Activated gamma-delta T cell treated with anti-CD3 and anti-CD28 coated beads, Interleukin-2, amount 50 U/mL, for 16 hours (primary cell): ENCODE data around the gene HS3ST5.
"Not testable (repeated sequence)": the region's sequence is repeated elsewhere in the genome, so short reads cannot be mapped to it uniquely, and the experiment has no call there.

ENCODE experiments used
- DNase-seq: peaks from one replicate; pipeline ENCODE4 v3.0.0-alpha.2; 2020; ENCODE audit warnings: low read depth

HS3ST5 gene

DNA sequence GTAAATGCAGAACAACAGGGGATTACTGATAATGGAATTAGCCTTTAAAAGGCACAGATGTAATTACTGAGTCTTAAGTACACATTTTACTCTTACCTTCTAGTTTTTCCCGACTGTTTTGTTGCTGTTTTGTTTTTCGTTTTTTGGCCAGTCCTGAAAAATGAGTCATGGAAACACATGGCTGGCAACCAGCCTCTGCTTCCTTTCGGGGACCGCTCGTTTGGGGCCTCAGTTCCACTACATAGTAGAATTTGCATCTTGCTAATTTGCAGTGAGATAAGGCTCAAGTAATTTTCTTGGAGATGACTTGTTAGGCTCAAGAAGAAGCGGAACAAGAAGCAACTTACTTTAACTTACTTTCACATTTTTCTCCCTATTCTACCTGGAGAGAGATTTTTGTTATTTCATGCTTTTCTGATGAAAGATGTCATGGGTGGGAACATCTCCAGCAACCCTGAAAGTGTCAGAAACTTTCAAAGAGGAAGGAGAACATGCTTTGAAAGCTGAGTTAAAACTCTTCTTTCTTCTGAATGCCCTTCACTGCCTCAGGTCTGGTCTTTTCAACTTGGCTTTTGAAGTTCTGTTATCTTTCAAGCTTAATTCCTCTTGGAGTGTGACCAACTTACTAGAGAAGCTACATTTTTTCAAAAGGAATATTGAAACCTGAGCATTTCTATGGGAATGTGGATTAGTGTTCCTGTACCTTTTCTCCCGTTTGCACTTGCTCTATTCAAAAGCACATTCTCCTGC lies 300.4 kb downstream of the HS3ST5 start:
- DNase-seq, result no peak

DNA sequence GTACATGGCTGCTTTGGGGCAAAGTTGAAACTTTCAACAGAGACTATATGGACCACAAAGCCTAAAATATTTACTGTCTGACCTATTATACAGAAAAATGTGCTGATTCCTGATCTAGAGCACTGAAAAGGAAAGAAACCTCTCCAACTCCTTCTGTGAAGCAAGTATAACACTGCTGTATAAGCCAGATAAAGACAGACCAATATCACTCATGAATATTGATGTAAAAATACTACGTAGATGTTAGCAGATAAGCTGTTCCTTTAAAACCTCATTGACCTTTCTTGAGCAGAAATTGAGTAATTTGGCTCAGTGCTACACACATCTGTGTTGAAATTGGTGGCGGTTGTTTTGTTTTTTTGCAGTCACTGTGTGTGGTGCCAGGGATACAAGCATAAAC lies 302.0 kb downstream of the HS3ST5 start:
- DNase-seq, result no peak

DNA sequence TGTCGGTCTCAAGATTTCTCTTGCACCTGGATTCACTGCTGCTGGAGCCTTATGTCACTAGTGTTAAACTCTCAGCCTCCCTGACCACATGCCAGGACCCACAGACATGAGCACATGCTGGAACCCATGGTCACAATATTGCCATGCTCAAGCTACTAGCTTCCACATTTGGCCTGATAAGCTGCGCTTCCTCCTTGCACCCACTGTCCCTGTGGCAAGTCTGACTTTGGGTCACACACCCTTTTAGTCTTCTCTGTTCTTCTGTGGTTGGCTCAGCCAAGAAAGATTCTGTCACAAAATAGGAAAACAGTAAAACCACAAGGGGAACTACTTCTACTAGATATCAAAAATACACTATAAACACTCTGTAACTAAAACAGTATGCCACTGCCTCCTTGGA lies 303.0 kb downstream of the HS3ST5 start:
- no peak for DNase-seq

DNA sequence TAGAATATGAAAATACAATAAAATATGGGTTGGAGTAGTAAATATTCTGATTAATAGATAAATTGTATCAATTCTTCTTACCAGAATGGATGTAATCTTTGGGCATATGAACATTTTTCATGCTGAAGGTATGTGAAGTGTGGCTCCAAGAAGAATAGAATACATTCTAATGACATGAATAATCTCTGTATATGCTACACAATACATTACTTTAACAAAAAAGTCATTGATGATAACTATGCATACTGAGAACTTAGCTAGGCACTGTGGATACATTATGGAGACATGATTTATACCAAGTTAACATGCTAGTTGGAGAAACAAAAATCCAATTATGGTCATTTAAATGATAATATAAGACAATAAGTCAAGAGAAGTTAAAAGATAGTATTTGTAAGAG lies 309.2 kb downstream of the HS3ST5 start:
- DNase-seq, result no peak

DNA sequence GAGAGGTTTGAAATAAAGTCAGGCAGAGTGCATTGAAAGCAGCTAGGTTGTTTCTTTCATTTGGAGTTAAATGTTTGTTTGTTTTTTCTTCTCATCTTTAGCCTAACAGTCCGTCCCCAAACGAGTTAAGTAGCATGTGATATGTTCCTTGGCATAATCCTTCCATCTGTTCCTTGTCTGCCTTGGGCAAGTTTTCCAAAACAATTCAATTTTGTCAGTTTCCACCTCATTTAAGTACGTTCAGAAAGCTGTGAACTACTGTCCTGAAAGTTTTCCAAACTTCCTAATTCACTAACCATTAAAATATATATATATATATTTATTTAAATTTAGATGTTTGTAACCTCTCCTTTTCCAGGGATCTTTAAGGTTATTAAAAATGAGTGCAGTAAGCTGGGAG lies 310.1 kb downstream of the HS3ST5 start:
- no peak for DNase-seq

DNA sequence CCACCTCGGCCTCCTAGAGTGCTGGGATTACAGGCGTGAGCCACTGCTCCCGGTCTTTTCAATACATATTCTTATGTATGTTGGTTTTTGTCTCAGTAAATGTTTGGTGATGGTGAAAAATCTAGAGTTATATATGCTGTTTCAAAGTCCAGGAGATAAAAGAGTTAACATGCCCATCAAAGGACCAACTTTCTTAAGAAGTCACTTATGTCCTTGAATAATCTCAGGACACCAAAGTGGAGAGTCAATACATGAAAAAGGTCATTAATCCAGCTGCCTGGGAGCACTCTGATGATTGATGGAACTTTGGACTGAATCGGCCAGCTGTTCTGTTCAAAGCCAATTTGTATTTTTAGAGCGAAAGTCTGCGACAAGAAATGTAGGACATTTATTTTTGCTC lies 312.1 kb downstream of the HS3ST5 start:
- DNase-seq, result no peak

DNA sequence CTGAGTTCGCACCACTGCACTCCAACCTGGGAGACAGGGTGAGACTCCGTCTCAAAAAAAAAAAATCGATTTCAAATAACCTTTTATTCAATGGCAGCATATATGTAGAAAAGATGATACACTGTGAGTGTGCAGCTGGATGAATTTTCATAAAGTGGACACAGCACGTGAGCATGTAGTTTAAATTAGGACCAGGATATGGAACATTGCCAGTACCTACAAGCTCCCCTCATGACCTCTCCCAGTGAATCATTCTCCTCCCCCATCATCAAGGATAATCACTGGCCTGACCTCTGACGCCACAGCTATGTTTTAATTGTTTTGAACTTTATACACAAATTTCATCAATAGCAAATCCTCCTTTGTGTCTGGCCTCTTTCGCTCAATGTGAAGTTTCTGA lies 318.1 kb downstream of the HS3ST5 start:
- DNase-seq, result no peak

DNA sequence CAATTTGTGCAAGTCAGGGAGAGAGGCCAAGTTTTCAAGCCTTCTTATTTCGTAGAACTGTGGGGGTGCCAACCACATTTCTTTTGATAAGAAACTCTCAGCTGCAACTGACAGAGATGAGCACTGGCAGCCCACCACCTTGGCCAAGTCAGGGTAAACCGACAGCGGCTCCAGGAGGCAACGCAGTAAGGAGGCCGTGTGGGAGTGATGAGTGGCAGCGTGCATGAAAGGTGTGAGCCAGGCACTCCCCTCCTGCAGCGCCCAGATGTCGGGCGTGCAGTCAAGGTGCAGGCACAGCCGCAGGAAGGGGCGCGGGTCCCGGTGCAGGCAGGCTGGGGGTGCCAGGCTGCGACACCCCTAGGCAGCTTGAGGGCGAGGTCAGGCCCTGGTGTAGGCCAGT lies 322.6 kb downstream of the HS3ST5 start:
- DNase-seq, result no peak

DNA sequence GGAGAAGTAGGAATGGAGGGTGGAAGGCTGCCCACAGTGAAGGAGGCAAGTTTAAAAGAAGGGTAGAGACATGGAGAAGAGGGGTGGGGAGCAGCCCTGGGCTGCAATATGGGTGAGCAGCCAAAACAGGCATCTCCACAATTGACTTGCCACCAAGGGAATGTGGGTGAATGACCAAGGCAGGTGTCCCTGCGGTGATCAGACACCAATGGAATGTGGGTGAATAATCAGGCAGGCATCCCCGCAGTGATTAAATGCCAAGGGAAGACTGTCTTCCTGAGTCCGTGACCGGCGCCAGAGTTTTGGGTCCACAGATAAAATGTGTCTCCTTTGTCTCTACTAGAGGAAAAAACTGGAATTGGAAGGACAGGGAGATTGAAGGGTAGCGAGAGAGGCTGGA lies 325.7 kb downstream of the HS3ST5 start:
- DNase-seq, result not testable (repeated sequence)

DNA sequence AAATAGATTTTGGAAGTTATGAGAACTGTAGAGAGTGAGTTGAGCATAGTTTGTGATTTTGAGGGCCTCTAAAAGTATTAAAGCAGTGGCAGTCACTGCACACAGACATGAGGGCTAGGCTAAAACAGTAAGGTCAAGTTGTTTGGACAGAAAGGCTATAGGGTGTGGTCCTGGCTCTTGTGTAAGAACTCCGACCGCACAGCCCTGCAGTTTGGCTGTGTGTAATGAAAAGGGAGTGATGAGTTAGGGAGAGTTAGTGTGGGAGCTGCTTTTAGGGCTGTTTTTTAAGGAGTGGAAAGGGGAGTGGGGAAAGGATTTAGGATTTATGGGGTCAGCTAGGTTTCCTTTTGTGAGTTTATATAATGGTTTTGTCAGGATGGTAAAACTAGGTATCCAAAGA lies 328.7 kb downstream of the HS3ST5 start:
- not testable (repeated sequence) for DNase-seq

DNA sequence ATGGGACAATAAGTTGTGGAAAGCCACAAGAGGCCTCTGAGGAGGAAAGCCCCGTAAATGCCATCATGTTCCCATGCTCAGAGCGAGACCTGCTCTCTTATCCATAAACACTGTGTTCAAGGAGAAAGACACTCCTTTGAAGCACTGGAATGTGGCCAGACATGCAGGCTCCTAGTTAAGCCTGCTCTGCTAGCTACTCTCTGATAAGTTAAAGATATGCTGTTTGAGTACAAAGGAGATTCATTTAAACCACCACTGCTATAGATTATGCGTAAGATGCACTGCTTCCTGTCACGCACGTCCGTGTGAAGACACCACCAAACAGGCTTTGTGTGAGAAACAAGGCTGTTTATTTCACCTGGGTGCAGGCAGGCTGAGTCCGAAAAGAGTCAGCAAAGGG lies 331.3 kb downstream of the HS3ST5 start:
- not testable (repeated sequence) for DNase-seq

DNA sequence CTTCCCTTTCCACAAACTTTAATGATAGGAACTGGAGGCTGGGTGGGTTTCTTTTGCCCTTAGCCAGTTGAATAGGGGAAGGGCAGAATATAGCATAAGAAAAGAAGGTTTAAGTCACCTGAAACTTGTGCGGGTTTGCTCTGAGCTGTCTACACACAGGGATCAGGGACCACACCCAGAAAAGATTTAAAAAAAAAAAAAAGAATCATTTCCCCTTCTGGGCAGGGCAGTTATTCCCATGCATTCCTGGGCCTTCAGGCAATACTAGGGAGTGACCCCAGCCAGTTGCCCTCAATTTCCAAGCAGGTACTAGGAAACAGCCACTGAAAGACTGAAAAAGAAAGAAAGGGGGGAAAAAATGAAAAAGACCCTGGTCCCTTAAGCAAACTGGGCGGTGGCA lies 332.3 kb downstream of the HS3ST5 start:
- no peak for DNase-seq

DNA sequence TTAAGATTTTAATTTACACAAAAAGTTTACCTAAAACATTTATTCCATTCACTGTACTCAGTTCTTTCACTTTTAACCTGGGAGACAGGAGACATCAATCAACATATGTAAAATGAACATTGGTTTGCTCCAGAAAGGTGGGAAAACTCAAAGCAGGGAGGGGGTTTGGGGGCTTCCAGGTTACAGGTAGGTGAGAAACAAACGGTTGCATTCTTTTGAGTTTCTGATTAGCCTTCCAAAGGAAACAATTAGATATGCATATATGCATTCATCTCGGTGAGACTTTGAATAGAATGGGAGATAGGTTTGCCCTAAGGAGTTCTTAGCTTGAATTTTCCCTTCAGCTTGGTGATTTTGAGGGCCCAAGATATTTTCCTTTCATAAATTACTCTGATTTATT lies 333.6 kb downstream of the HS3ST5 start:
- DNase-seq, result no peak

DNA sequence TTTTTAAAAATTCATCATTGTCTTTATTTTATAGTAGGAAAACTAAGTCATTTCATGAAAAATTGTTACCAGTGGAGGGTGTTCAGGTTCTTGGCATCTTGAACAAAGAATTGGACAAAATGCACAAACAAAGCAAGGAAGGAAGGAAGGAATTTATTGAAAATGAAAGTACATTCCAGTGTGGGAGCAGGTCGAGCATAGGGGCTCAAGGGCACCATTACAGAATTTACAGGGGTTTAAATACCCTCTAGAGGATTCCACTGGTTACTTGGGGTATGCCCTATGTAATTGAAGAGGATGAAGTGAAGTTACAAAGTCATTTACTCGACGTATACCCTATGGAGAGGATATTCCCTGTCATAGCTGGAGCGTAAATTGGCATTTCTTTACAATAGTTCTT lies 334.5 kb downstream of the HS3ST5 start:
- no peak for DNase-seq

DNA sequence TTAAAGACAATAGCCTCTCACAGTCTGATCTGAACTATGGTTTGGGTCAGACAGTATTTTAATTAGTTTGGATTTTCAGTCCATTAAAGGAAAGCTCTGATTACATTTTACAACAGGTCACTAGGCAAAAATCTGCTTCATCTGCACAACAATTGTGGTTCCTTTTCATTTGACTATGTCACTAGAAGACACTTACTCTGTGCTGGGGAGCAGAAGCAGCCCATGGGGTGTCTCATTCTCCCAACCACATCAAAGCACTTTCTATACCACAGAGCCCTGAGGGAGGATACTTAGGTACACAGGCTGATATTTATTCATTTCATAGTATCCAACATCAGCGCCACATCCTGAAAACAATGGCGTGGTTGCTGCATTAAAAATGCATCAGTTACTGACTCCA lies 335.3 kb downstream of the HS3ST5 start:
- DNase-seq, result peak; percentile 11
